Measurements from ENCODE around the gene CACNA1D.
"Not testable (repeated sequence)": the region's sequence is repeated elsewhere in the genome, so short reads cannot be mapped to it uniquely, and the experiment has no call there.

The CACNA1D gene

DNA sequence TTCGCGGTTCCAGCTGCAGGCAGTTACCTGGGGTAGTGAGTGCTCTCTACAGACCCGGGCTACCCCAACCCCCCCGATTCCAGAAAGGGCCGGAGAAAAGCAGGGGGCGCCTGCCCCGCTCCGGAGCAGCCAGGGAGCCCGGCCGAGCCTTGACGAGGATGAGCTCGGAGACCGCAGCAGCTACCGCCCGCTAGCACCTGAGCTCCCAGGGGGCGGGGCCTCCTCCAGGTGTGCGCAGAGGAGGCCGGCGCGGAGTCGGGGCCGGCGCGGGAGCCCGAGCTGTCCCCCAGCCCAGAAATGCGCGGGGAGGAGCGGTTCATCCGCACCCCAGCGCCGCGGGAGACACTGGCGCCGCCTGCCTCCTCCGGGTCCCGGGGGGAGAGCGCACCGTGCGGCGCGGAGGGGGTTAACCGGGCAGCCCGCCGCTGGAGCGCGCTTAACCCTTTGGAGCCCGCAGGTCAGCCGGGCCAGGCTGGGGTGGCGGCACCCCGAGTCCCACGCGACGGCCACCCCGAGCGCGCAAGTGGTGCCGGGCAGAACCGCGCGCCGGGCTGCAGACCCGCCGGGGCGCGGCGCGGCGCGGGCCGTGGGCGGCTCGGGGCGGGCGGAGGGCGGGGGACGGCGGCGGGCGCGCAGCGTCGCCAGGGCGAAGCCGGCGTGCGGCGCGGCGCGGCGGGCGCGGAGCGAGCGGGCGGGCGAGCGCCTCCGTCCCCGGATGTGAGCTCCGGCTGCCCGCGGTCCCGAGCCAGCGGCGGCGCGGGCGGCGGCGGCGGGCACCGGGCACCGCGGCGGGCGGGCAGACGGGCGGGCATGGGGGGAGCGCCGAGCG is at the start of gene CACNA1D:
Gene CACNA1D, plus strand, starts transcription at position 649 of the 829 bp plus-strand sequence. CDS start 556 bp downstream, outside the sequence.
- DNase-seq = no peak

DNA sequence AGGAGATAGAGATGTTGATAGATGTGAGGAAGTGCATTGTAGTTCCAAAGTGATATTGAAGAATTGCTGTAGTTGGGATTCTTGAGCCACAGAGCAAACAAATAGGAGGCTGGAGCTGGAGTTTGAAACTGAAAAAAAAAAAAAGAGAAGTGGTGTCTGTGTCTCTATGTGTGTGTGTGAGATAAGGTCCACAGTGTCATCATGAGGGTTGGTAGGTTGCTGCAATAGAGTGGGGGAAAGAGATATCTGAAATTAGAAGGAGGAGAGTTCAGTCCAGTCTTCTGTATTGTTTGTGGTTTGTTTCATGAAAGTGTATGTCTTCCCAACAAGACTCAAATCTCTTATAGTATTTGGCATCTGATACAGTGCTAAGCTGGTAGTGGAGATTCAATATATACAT is 37.3 kb upstream of the CACNA1D start:
- no peak for DNase-seq

DNA sequence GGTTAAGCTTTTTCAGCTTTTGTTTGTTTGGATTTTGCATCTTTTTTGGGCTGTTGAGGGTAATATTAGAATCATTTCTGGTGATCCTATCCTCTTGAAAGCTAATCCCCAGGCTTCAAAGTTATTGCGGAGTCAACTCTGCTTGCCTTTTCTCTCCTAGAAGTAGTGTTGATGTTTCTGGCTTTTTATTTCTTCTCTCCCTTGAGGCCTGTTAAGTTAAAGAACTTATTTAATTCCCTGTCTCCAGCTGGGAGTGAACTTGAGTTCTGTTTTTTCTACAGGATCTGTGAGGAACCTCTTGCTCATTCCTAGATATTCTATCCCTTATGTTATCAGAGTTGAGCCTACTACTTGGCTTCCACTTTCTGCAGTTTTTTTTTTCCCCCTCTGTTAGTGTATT is 34.1 kb upstream of the CACNA1D start:
- no peak for DNase-seq

DNA sequence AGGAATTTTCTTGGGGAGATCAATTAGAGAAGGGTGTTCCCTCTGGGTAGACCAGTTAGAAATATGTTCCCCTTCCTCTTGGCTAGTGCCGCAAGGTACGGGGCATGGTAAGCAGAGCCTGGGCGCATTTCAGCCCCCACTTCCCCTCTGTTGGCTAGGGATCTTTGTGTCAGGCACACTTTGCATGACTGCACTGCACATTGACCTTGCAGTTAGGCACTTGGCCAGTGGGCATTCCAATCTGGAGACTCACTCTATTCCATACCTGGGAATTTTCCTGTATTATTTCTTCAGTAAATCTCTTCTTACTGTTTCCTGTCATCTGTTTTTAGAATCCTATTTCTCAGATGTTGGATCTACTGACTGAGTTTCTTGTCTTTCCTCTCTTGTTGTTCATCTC is 30.0 kb upstream of the CACNA1D start:
- DNase-seq = no peak

DNA sequence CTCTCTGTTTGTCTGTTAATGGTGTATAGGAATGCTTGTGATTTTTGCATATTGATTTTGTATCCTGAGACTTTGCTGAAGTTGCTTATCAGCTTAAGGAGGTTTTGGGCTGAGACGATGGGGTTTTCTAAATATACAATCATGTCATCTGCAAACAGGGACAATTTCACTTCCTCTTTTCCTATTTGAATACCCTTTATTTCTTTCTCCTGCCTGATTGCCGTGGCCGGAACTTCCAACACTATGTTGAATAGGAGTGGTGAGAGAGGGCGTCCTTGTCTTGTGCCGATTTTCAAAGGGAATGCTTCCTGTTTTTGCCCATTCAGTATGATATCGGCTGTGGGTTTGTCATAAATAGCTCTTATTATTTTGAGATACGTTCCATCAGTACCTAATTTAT is 24.7 kb upstream of the CACNA1D start:
- not testable (repeated sequence) for DNase-seq

DNA sequence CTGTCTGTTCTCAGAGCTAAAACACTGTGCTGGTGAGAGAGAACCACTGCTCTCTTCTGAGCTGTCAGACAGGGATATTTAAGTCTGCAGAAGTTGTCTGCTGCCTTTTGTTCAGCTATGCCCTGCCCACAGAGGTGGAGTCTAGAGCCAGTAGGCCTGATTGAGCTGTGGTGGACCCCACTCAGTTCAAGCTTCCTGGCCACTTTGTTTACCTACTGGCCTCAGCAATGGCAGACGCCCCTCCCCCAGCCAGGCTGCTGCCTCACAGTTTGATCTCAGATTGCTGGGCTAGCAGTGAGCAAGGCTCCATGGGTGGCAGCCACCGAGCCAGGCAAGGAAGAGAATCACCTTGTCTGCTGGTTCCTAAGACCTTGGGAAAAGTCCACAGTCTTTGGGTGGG is 21.0 kb upstream of the CACNA1D start:
- DNase-seq = no peak

DNA sequence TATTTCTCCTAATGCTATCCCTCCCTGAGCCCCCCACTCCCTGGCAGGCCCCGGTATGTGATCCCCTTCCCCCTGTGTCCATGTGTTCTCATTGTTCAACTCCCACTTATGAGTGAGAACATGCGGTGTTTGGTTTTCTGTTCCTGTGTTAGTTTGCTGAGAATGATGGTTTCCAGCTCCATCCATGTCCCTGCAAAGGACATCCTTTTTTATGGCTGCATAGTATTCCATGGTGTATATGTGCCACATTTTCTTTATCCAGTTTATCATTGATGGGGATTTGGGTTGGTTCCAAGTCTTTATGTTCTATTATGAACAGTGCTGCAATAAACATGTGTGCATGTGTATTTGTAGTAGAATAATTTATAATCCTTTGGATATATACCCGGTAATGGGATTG is 18.0 kb upstream of the CACNA1D start:
- not testable (repeated sequence) for DNase-seq

DNA sequence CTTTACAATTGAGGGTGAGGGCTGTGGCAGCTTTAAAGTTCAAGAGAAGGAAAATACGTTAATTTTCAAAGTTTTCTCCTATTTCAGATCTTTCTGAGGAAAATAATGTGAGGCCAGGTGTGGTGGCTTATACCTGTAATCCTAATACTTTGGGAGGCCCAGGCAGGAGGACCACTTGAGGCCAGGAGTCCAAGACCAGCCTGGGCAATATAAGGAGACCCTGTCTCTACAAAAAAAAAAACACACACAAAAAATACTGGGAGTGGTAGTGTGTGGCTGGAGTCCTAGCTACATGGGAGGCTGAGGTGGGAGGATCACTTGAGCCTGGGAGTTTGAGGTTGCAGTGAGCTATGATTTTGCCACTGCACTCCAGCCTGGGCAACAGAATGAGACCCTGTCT is 16.7 kb upstream of the CACNA1D start:
- not testable (repeated sequence) for DNase-seq

DNA sequence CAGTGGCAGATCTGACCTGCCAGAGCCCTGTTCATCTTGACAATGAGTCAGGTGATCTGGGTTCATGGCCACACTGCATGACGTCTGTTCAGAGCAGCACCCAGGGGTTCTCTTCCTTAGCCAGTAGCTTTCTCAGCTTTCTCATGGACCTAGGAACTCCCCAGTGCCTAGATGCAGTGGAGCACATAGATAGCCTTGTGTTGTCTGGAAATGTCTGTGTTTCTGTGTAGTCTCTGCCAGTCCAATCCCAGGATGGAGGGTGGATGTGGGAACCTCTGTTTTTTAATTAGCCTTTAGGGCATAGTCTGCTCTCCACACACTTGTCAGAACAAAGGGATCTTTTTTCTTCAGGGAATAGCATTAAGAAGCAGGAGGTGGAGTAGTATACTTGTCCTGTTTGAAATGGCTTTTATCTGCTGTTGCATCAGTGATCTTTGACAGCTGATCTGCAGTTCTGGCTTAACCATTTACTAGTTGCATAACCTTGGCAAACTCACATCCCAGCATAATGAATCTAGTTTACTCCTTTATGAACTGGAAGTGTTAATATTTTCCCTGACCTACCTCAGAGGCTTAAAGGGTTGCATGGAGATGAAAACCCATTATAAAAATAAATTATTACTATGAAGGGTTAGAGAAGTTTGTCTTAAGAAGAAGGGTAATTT is 16.1 kb upstream of the CACNA1D start:
- DNase-seq = no peak

DNA sequence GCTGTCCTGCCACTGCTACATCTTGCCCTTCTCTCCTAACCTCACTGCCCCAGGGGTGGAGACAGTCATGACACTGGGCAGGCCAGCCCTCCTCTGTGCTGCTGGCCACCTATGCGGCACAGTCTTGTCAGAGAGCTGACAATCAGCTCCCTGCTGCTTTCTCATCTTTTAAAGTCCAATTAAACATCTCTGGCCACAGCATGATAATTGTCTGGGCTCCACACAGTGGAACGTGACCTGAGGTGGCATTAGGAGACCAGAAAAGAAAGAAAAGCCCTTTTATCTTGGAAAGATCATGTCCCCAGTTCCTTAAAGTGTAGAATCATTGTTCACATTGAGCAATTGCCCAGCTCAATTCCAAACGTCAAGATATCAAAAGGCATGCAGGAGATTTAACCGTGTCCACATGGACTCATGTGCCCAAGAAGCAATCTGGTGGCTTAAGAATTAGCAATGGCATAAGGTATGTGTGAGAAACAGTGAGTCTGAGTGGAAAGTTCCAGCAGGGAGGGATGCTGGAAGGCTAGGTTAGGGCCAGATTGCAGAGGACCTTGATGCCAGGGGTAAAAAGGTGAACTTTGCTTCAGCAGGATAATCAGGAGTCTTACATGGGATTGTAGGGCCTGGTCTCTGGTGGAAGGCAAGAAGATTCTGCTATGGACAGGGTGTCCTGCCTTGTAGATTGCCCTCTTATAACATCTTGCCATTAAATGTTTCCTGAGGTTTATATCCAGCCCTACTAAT is 15.3 kb upstream of the CACNA1D start:
- no peak for DNase-seq

DNA sequence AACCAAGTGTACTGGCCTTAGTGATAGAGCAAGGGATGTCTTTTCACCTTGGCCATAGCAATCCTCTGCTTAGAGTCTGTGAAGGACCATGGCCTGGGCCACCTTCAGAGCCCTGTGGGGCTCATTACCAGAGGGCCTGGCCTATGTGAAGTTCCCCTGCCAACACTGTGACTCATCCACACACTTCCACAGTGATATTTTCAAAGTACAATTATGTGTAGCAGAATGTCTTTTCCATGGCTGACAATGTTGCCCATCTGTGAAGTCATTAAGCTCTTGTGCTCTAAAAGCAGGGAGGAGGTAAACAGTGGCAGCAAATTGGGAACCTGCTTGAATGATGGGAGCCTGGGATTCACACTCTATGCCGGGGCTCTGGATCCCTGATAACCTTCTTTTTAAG is 12.2 kb upstream of the CACNA1D start:
- DNase-seq = no peak

DNA sequence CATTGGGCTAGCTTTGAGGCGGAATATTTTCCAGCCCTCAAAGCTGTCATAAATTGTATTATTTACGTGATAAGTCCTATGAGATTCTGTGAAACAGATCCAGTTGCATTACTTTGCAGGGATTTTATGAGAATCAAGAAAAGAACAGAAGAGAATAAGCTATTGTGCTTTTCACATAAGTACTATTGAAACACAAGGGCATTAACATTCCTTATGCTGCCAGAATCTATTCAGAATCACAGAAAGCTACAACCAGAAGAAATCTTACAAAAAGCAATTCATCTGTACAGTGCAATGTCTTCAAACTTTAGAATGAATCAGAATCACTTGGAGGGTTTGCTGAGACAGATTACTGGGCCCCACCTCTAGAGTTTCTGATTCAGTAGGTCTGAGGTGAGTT is 10.6 kb upstream of the CACNA1D start:
- DNase-seq = no peak

DNA sequence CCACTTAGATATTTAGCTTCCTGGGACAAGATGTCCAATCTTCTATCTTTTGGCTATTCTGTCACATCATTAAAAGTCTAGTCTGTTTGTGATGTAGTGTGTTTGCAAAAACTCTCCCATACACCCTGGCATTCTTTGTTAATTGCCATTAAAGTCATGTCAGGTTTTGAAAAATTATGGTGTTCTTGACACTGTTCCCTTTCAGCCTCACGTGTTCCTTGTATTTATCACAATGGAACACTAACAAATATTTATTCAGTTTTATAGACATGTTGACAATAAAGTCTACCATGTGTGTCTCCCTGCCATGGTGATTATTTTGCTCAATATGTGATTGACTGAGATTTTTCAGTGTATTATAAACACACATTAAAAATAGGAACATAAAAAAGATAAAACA is 9.4 kb upstream of the CACNA1D start:
- DNase-seq = no peak

DNA sequence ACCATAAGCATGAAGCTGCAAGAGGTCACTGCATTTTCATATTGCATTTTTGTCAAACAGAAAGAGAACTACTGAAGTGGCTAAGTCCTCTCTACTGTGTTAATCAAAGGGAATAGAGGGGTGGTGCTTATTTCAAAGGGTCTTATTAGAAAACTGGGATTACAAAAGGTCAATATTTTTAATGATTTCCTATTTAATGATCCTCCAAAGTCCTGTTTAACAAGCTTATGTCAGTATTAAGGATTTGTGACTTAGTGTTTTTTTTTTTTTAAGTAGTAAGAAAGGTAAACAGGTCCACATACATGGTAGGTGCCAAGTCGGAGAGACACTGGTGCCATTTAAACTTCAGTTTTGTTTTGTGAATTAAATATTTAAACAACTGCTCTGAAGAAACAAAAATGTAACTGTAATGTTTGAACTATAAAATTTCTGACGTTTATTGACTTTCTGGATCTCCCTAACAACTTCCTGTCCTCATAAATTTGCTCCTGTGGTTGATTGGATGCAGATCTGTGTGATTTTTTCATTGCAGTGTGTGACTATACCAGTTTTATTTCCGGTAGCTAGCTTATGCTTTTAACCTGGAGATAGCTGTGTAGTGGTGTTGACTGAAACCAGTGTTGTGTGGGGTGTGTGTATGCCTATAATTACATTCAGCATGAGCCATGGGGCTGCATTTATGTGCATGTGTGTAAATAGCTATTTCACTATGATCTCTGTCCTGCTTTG is 8.6 kb upstream of the CACNA1D start:
- DNase-seq = no peak

DNA sequence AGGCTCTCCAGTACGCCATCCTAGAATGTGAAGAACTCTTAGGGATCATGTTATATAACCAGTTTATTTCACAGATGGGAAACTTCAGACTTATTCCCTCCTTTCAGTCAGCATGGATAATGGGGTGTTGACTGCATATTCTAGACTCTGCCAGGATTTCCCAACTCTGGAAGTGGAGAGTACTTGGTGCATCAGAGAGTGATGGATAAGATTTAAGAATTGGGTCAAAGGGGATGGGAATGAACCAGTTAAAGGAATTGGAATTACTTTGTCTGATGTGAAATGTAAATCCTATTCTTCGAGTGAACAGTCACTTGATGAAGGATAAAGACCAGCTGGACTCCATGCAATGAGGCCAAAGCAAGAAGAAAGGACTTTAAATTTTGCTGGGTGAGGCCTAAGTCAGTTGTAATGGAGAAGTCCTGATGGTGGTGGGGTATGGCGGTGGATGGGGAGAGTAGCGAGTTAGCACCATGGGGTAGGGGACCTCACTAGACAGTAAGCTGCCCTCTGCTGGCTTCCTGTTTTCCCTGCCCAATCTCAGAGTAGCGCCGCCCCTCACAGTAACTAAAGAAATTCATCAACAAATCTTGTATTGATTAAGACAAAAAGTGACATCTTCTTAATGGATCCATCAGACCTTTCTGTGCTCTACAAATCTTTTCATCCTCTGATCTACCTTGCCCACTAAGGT is 7.3 kb upstream of the CACNA1D start:
- no peak for DNase-seq

DNA sequence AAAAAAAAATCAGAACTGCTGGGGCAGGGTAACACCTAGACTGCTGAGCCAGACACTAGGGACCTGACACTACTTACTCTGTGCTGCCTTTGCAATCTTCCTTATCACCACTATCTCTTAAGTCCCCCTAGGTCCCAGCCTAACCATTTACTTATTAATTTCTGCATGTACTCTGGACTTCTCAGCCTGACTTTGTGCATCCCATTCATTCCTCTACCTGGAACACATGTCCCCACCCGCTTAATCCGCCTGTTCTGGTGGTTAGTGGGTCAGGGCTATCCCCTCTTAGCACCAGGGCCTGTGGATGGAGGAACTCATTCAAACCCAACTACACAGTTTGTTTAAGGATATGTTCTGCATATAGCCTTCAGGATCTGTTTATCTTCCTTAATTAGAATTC is 5.0 kb upstream of the CACNA1D start:
- DNase-seq = no peak

DNA sequence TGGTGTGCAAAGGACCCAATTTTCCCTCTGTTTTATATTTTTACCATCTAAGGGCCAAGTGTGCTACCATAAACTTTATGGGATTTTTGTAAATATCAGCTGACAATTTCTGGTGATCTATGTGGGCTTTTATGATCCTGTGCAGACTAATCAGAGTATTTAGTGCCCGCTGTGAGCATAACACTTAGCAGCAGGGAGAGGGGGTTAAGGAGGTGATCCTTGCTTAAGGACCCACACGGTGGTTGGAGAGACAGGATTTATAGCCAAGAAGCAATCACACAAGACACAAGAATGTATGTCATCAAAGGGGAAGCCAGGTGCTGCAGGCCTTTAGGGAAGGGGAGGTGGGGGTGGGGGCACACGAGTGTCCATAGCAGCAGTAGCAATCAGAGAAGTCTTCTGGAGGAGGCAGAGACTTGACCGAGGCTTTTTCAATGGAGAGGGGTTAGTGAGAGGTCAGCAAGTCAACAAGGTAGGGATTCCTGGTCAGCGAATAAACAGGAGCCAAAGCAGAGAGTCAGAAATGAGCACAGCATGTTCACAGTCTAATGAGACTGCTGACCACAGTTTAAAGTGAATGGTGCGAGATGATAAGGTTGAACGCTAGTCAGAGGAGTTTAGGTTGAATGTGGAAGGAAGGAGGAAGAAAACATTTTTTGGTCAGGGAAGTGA is 4.5 kb upstream of the CACNA1D start:
- DNase-seq = no peak

DNA sequence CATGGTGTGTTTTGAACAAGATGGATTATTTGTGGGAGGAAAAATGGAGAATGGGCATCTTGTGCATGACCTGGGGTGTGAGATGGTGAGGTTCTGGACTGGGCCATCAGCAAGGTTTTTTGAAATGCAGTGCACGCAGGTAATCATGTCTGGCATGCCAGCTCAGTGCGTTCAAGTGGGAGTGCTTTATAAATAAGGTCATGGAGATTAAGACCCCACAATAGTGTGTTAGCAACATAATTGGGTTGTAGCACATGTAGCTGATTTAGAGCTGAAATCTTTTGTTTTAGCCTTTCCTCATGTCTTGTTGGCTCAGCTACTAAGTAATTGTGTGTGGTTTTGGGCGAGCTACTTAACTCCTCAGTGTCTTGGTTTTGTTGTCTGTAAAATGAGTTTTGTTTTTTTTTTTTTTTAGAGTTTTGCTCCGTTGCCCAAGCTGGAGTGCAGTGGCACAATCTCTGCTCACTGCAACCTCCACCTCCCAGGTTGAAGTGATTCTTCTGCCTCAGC is 3.9 kb upstream of the CACNA1D start:
- DNase-seq = no peak

DNA sequence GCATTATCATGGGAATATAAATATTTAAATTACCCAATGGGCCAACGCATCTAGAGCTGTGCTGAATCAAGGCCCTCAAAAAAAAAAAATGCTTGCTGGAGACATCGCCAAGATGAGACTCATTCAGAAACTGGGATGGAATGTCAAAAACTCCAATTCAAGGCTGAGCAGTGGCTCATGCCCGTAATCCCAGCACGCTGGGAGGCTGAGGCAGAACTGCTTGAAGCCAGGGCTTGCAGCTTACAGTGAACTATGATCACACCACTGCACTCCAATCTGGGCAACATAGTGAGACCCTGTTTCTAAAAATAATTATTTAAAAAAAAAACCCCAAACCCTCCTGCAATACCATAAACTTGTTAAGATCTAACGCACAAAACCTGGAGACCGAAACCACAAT is 3.1 kb upstream of the CACNA1D start:
- no peak for DNase-seq

DNA sequence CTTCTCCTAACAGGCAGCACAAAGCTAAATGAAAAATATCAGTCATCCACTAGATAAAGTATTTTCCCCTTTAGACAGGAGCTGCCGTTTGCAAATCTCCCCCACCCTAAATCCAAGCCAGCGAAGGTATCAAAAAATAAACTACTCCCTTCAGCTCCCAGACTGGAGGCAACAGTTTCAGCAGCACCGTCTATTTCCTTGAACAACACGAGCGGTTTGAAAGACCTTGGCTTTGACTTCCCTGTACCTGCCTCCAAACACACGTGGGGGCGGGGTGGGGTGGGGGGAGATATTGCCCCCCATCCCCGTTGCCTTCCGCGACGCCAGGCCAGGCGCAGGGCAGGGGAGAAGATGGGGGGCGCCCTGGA is 832 bp upstream of the CACNA1D start:
- no peak for DNase-seq

DNA sequence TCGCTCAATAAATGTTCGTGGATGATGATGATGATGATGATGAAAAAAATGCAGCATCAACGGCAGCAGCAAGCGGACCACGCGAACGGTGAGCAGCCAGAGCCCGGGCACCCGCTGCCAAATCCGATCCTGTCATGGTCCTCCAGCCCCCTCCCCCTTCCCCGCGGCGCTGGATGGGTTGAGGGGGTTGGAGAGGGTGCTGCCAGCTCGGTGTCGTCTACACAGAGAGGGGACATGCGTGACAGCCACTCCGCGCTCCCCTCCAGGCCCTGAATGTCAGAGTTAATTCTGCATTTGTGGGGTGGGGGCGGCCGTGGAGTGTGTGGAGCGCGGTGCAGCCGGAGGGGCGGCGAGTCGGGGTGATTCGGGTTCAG is 722 bp downstream of the CACNA1D start:
- DNase-seq = no peak

Measured in activated T-cell treated with anti-CD3 and anti-CD28 coated beads for 4 hours (primary cell).